Measurements from ENCODE around the gene ACAP3. TPM values are rescaled to one million over a fixed set of nuclear protein-coding genes. Genes with fewer than 3 reads are reported as not detected.

ACAP3 gene
- total RNA-seq, 4 donors from 2014 or later: 13.4 to 43.3 (median 18.8) TPM

GRCh38 chr1:1282998-1283397 is 24.7 kb downstream of the ACAP3 start:
- no peak for TF ChIP-seq CTCF (IDR thresholded peaks at IDR 0.05; ENCODE audit: low read depth)

GRCh38 chr1:1281533-1282321 is 26.0 kb downstream of the ACAP3 start:
- TF ChIP-seq CTCF (IDR thresholded peaks at IDR 0.05; ENCODE audit: low read depth): no peak

GRCh38 chr1:1280782-1281481 is 26.8 kb downstream of the ACAP3 start:
- no peak for TF ChIP-seq CTCF (IDR thresholded peaks at IDR 0.05; ENCODE audit: low read depth)

- TF ChIP-seq CTCF (IDR thresholded peaks at IDR 0.05; ENCODE audit: low read depth): no peak
Observed at GRCh38 chr1:1279028-1279427, 28.7 kb downstream of the ACAP3 start.

- TF ChIP-seq CTCF (IDR thresholded peaks at IDR 0.05; ENCODE audit: low read depth): no peak
Observed at GRCh38 chr1:1278620-1279019, 29.1 kb downstream of the ACAP3 start.

GRCh38 chr1:1275836-1276235 is 31.9 kb downstream of the ACAP3 start:
- TF ChIP-seq CTCF (IDR thresholded peaks at IDR 0.05; ENCODE audit: low read depth): no peak

- no peak for TF ChIP-seq CTCF (IDR thresholded peaks at IDR 0.05; ENCODE audit: low read depth)
Observed at GRCh38 chr1:1274931-1275431, 32.7 kb downstream of the ACAP3 start.

All from subcutaneous adipose tissue (tissue), 4 donors.